Heart left ventricle (tissue), 16 donors: ENCODE results near the gene LEMD3. TPM values are rescaled to one million over a fixed set of nuclear protein-coding genes. Genes with fewer than 3 reads are reported as not detected.

Source experiments
- ATAC-seq, 4 donors: fragments of 200-7000 bp; cut with Tn5 transposase; one replicate each; pipeline ENCODE4 v1.9.1; 2020 to 2022; ENCODE audit warnings: moderate library complexity in 4 of 4, mild to moderate bottlenecking in 3 of 4, moderate number of reproducible peaks in 1 of 4
- DNase-seq, 5 donors: peaks; one replicate each; pipeline ENCODE4 v3.0.0-alpha.2; 2020
- H3K27ac ChIP-seq, 12 donors: fragments of 200-600 bp; sonication (generic) in 4 of 12; one replicate each; pipeline versions ENCODE4 v1.5.0 to v1.8.0; 2016 to 2022; ENCODE audit warnings: mild to moderate bottlenecking in 2 of 12
- H3K27me3 ChIP-seq, 9 donors: fragments of 200-600 bp; sonication (generic) in 2 of 9; one replicate each; pipeline versions ENCODE4 v1.5.1 to v1.8.0; 2016 to 2022; ENCODE audit warnings: mild to moderate bottlenecking in 3 of 9
- H3K36me3 ChIP-seq, 9 donors: fragments of 200-600 bp; sonication (generic) in 2 of 9; one replicate each; pipeline versions ENCODE4 v1.5.0 to v1.8.0; 2018 to 2022; ENCODE audit warnings: mild to moderate bottlenecking in 2 of 9
- H3K4me1 ChIP-seq, 12 donors: fragments of 200-600 bp; sonication (generic) in 4 of 12; one replicate each; pipeline versions ENCODE4 v1.5.0 to v1.8.0; 2016 to 2022; ENCODE audit warnings: mild to moderate bottlenecking in 3 of 12
- H3K4me3 ChIP-seq, 12 donors: fragments of 200-600 bp; sonication (generic) in 4 of 12; one replicate each; pipeline versions ENCODE4 v1.5.0 to v1.8.0; 2017 to 2022; ENCODE audit warnings: mild to moderate bottlenecking in 9 of 12, moderate library complexity in 4 of 12
- H3K9me3 ChIP-seq, 12 donors: fragments of 200-600 bp; sonication (generic) in 4 of 12; one replicate each; pipeline versions ENCODE4 v1.5.0 to v1.8.0; 2016 to 2022; ENCODE audit warnings: mild to moderate bottlenecking in 1 of 12
- CTCF ChIP-seq, 12 donors: fragments of 200-600 bp; sonication (generic) in 4 of 12; IDR thresholded peaks; one replicate each; pipeline versions ENCODE4 v1.5.0 to v1.8.0; 2018 to 2022; ENCODE audit warnings: antibody characterized with exemption in 12 of 12, mild to moderate bottlenecking in 5 of 12
- POLR2A ChIP-seq, 2 donors: fragments of 450-650 bp; IDR thresholded peaks; one replicate each; pipeline ENCODE4 v1.6.1; 2017; ENCODE audit warnings: antibody characterized with exemption in 2 of 2, mild to moderate bottlenecking in 2 of 2, moderate library complexity in 2 of 2
- WGBS, 4 donors: extraction: QIAGEN DNeasy Blood & Tissue Kit in 2 of 4; methylation state at CpG; one replicate each; pipeline versions ENCODE4 v1.1.5 to v1.1.7; 2013 to 2018; 5-methylcytosine and 5-hydroxymethylcytosine counted together
- intact Hi-C, 10 donors: fragments of 100-400 bp; cut with DNase I; formaldehyde crosslinking; loops; one replicate each; pipeline versions ENCODE4 v1.11.1 to v1.14.2; 2022
- polyA plus RNA-seq, 2 donors: library from polyadenylated mRNA; stranded (reverse); fragments of 200-250 nt; gene quantifications; one replicate each; pipeline ENCODE4 v1.2.3, GENCODE V29; 2013
- total RNA-seq, 9 donors: library from RNA; depleted of rRNA in 2 of 9; stranded (reverse); fragments of >200 nt in 2 of 9; fragmentation: NEBNext Ultra II Directional in 3 of 9; extraction: Animal tissue kit (Norgen Biotek cat#: 25700) in 3 of 9; gene quantifications; one replicate each; pipeline versions ENCODE4 v1.1.0 to v1.2.4, GENCODE V29; 2016 to 2023
- donor health status: ischemic (EF 13 %, LVEDD 7.1; RV severe dilation, severe dysfunction).
- donor health status: healthy with polysubstance abuse.
- donor health status: DM: no; HTN: yes; CAD: no.
- donor health status: DM: no; HTN: no; CAD: no.
- donor health status: ischemic (EF 25% LVEDD 6.9; RV normal size, moderate dysfunction).
- donor health status: ischemic (EF 25% LVEDD 5.7; RV mildly dilated, moderate dysfunction).
- donor health status: healthy.
- donor health status: DM: yes; HTN: yes; CAD: no.
- donor health status: ischemic (EF 35%, LVEDD 5.7; RV mildly dilated, moderate dysfunction).
- donor health status: nonischemic (EF 11% LVEDD 7.7; RV severe dilation, severe dysfunction).
- donor health status: DM: yes; HTN: yes; CAD: no.
- donor health status: PGD.
- donor health status: ischemic (EF 29% LVEDD 5.4; RV normal size, mild dysfunction).
- donor health status: nonischemic (EF 23%, LVEDD 6.1; RV moderate dilation, normal function).

The LEMD3 gene
- total and polyA plus RNA-seq, 11 donors, result 4.9 to 19.9 (median 12.9) TPM

- Histone ChIP-seq H3K4me3 (no peak overlapping the region), H3K36me3 (no peaks in the 10 kb centered on the region), H3K27me3 (peaks cover 4 to 85% (median 24%) of the 10 kb centered on the region in 9 donors), H3K27ac (no peak overlapping the region), H3K9me3 (no peaks in the 10 kb centered on the region), H3K4me1 (peaks cover 0 to 5% (median 0%) of the 10 kb centered on the region in 12 donors)
- WGBS, 4 donors, result 39 to 49% (median 44%) methylated on average over 5 of the region's 5 CpGs
- ATAC-seq, result no peak
- TF ChIP-seq POLR2A (IDR thresholded peaks at IDR 0.05) (no peak), CTCF (IDR thresholded peaks at IDR 0.05) (no peak)
- DNase-seq, result no peak
- intact Hi-C loops, result loop anchor here in 4 of 10 donors (10.0 kb wide), 4 partner anchors 108 to 332 kb away; no protein-coding TSS in a partner anchor
Measured at GRCh38 chr12:65126482-65126881, 42.9 kb upstream of the LEMD3 start.

GRCh38 chr12:65133879-65134278, 35.5 kb upstream of the LEMD3 start:
- DNase-seq (no peak), ATAC-seq (no peak)
- Histone ChIP-seq H3K4me1 (peaks cover 0 to 1% (median 0%) of the 10 kb centered on the region in 12 donors), H3K4me3 (no peak overlapping the region), H3K27me3 (peaks cover 0 to 30% (median 7%) of the 10 kb centered on the region in 9 donors), H3K36me3 (no peaks in the 10 kb centered on the region), H3K27ac (no peak overlapping the region), H3K9me3 (peaks cover 0 to 14% (median 0%) of the 10 kb centered on the region in 12 donors)
- intact Hi-C loops, result no loop called here
- TF ChIP-seq POLR2A (IDR thresholded peaks at IDR 0.05) (no peak), CTCF (IDR thresholded peaks at IDR 0.05) (no peak)

GRCh38 chr12:65139389-65139788, 30.0 kb upstream of the LEMD3 start:
- DNase-seq (no peak), ATAC-seq (no peak)
- Histone ChIP-seq H3K4me3 (no peak overlapping the region), H3K36me3 (no peaks in the 10 kb centered on the region), H3K27me3 (peaks cover 0 to 8% (median 0%) of the 10 kb centered on the region in 9 donors), H3K27ac (no peak overlapping the region), H3K9me3 (peaks cover 0 to 14% (median 0%) of the 10 kb centered on the region in 12 donors), H3K4me1 (peaks cover 0 to 6% (median 0%) of the 10 kb centered on the region in 12 donors)
- no peak for TF ChIP-seq CTCF (IDR thresholded peaks at IDR 0.05)
- TF ChIP-seq POLR2A (IDR thresholded peaks at IDR 0.05), result no peak
- WGBS, 4 donors, result 33 to 51% (median 43%) methylated on average over 1 of the region's 1 CpG
- intact Hi-C loops, result no loop called here

- intact Hi-C loops, result no loop called here
- Histone ChIP-seq H3K36me3 (no peaks in the 10 kb centered on the region), H3K4me1 (peaks cover 0 to 6% (median 0%) of the 10 kb centered on the region in 12 donors), H3K4me3 (no peak overlapping the region), H3K27ac (no peak overlapping the region), H3K27me3 (peaks cover 0 to 8% (median 0%) of the 10 kb centered on the region in 9 donors), H3K9me3 (peaks cover 0 to 7% (median 0%) of the 10 kb centered on the region in 12 donors)
- TF ChIP-seq POLR2A (IDR thresholded peaks at IDR 0.05), result no peak
- TF ChIP-seq CTCF (IDR thresholded peaks at IDR 0.05), result no peak
- DNase-seq (no peak), ATAC-seq (no peak)
- WGBS, 4 donors, result 78 to 91% (median 88%) methylated on average over 1 of the region's 1 CpG
Measured at GRCh38 chr12:65140738-65141137, 28.6 kb upstream of the LEMD3 start.
